MG63 (cell line): ENCODE measurements around the gene UNC13D. TPM values are rescaled to one million over a fixed set of nuclear protein-coding genes. Genes with fewer than 3 reads are reported as not detected.
"Not testable (repeated sequence)": the region's sequence is repeated elsewhere in the genome, so short reads cannot be mapped to it uniquely, and the experiment has no call there.

Source experiments
- DNase-seq: peaks from one replicate; pipeline ENCODE4 v3.0.0-alpha.2; 2020
- H3K27me3 ChIP-seq: fragments of 250-450 bp; sonication (Bioruptor Pico); 2 replicates; pipeline ENCODE4 v1.5.1; 2020; ENCODE audit warnings: mild to moderate bottlenecking, moderate library complexity
- H3K36me3 ChIP-seq: fragments of 250-450 bp; sonication (Bioruptor Pico); 2 replicates; pipeline ENCODE4 v1.5.1; 2020; ENCODE audit warnings: mild to moderate bottlenecking, moderate library complexity
- H3K4me3 ChIP-seq: fragments of 250-450 bp; sonication (Bioruptor Pico); 2 replicates; pipeline ENCODE4 v1.5.1; 2020; ENCODE audit warnings: mild to moderate bottlenecking, moderate library complexity
- H3K9me3 ChIP-seq: fragments of 250-450 bp; sonication (Bioruptor Pico); 2 replicates; pipeline ENCODE4 v1.5.1; 2020; ENCODE audit warnings: mild to moderate bottlenecking, moderate library complexity
- total RNA-seq: library from RNA; depleted of rRNA; stranded (reverse); fragments of >200 nt; shearing (Covaris generic); gene quantifications from 2 replicates; pipeline ENCODE4 v1.2.3, GENCODE V29; 2014; ENCODE audit warnings: low replicate concordance; rRNA removed

UNC13D gene
- 0.20 and 0.23 TPM in 2 replicates for total RNA-seq

GRCh38 chr17:75843577-75844529 lies at the start of gene UNC13D:
UNC13D (minus strand) TSS chr17:75844404; CDS start chr17:75844337, 67 bp downstream.
- Histone ChIP-seq H3K36me3 (peaks cover 21% of the 10 kb centered on the region), H3K9me3 (no peaks in the 10 kb centered on the region), H3K27me3 (no peaks in the 10 kb centered on the region), H3K4me3 (no peak within 1 kb of the TSS)
- DNase-seq, result no peak

GRCh38 chr17:75893305-75894048 lies 49.3 kb upstream of the UNC13D start:
- no peak for DNase-seq
- Histone ChIP-seq H3K9me3 (no peaks in the 10 kb centered on the region), H3K4me3 (no peak overlapping the region), H3K36me3 (peaks cover 58% of the 10 kb centered on the region), H3K27me3 (no peaks in the 10 kb centered on the region)

- H3K9me3 ChIP-seq, result no peaks in the 10 kb centered on the region
- no peak for DNase-seq
- no peak overlapping the region for H3K4me3 ChIP-seq
- H3K27me3 ChIP-seq, result no peaks in the 10 kb centered on the region
- H3K36me3 ChIP-seq, result peaks cover 53% of the 10 kb centered on the region
Observed at GRCh38 chr17:75892556-75893224, 48.5 kb upstream of the UNC13D start.

- DNase-seq, result no peak
- Histone ChIP-seq H3K4me3 (no peak overlapping the region), H3K27me3 (no peaks in the 10 kb centered on the region), H3K9me3 (no peaks in the 10 kb centered on the region), H3K36me3 (peaks cover 48% of the 10 kb centered on the region)
Observed at GRCh38 chr17:75891605-75892555, 47.7 kb upstream of the UNC13D start.

GRCh38 chr17:75891022-75891604 lies 46.9 kb upstream of the UNC13D start:
- H3K36me3 ChIP-seq, result peaks cover 48% of the 10 kb centered on the region
- H3K9me3 ChIP-seq, result no peaks in the 10 kb centered on the region
- H3K4me3 ChIP-seq, result no peak overlapping the region
- H3K27me3 ChIP-seq, result no peaks in the 10 kb centered on the region
- DNase-seq, result no peak

- H3K4me3 ChIP-seq, result no peak overlapping the region
- no peak for DNase-seq
- H3K27me3 ChIP-seq, result no peaks in the 10 kb centered on the region
- H3K36me3 ChIP-seq, result peaks cover 35% of the 10 kb centered on the region
- H3K9me3 ChIP-seq, result no peaks in the 10 kb centered on the region
Observed at GRCh38 chr17:75889454-75889853, 45.2 kb upstream of the UNC13D start.

GRCh38 chr17:75888484-75888883 lies 44.3 kb upstream of the UNC13D start:
- H3K27me3 ChIP-seq, result no peaks in the 10 kb centered on the region
- H3K4me3 ChIP-seq, result no peak overlapping the region
- H3K36me3 ChIP-seq, result peaks cover 34% of the 10 kb centered on the region
- no peak for DNase-seq
- H3K9me3 ChIP-seq, result no peaks in the 10 kb centered on the region

GRCh38 chr17:75885860-75886259 lies 41.7 kb upstream of the UNC13D start:
- not testable (repeated sequence) for DNase-seq

GRCh38 chr17:75885431-75885830 lies 41.2 kb upstream of the UNC13D start:
- Histone ChIP-seq H3K9me3 (no peaks in the 10 kb centered on the region), H3K4me3 (no peak overlapping the region), H3K36me3 (peaks cover 11% of the 10 kb centered on the region), H3K27me3 (no peaks in the 10 kb centered on the region)
- no peak for DNase-seq

More at GRCh38 chr17:75885860-75886259, 41.7 kb upstream of the UNC13D start:
- not testable (repeated sequence) for H3K4me3 ChIP-seq, H3K27me3 ChIP-seq, H3K9me3 ChIP-seq
- peaks cover 14% of the 10 kb centered on the region for H3K36me3 ChIP-seq

- Histone ChIP-seq H3K9me3 (no peaks in the 10 kb centered on the region), H3K27me3 (no peaks in the 10 kb centered on the region), H3K4me3 (no peak overlapping the region), H3K36me3 (no peaks in the 10 kb centered on the region; the same call in 1 of the 2 replicates)
- DNase-seq, result no peak
Observed at GRCh38 chr17:75881678-75882454, 37.7 kb upstream of the UNC13D start.

GRCh38 chr17:75880266-75880665 lies 36.1 kb upstream of the UNC13D start:
- no peaks in the 10 kb centered on the region for H3K9me3 ChIP-seq
- no peak overlapping the region for H3K4me3 ChIP-seq
- H3K36me3 ChIP-seq, result peaks cover 13% of the 10 kb centered on the region
- no peaks in the 10 kb centered on the region for H3K27me3 ChIP-seq
- DNase-seq, result no peak

- DNase-seq, result peak; percentile 77
- H3K9me3 ChIP-seq, result no peaks in the 10 kb centered on the region
Observed at GRCh38 chr17:75878174-75878998, 34.2 kb upstream of the UNC13D start, which contains the start of gene TRIM47. TRIM47 (minus strand) TSS chr17:75878581; CDS start chr17:75878548, 33 bp downstream.

GRCh38 chr17:75877752-75878173 lies 33.6 kb upstream of the UNC13D start:
- Histone ChIP-seq H3K9me3 (no peaks in the 10 kb centered on the region), H3K36me3 (peaks cover 24% of the 10 kb centered on the region)
- peak; percentile 79 for DNase-seq

More at GRCh38 chr17:75878174-75878998, 34.2 kb upstream of the UNC13D start, which contains the start of gene TRIM47:
- no peaks in the 10 kb centered on the region for H3K27me3 ChIP-seq
- peak within 1 kb of the TSS; percentile 59 for H3K4me3 ChIP-seq
- peaks cover 24% of the 10 kb centered on the region for H3K36me3 ChIP-seq

More at GRCh38 chr17:75877752-75878173, 33.6 kb upstream of the UNC13D start:
- Histone ChIP-seq H3K27me3 (no peaks in the 10 kb centered on the region), H3K4me3 (peak overlapping the region; percentile 59)
